ENCODE data around the gene PCSK6. TPM values are rescaled to one million over a fixed set of nuclear protein-coding genes. Genes with fewer than 3 reads are reported as not detected.

The PCSK6 gene
- total RNA-seq, 4 donors from 2014 or later: 9.7 to 20.5 (median 13.1) TPM

- DNase-seq (ENCODE audit: low spot score): no peak
- ATAC-seq (ENCODE audit: low FRiP score): no peak
Observed at GRCh38 chr15:101384276-101384675, 105.2 kb downstream of the PCSK6 start.

DNA sequence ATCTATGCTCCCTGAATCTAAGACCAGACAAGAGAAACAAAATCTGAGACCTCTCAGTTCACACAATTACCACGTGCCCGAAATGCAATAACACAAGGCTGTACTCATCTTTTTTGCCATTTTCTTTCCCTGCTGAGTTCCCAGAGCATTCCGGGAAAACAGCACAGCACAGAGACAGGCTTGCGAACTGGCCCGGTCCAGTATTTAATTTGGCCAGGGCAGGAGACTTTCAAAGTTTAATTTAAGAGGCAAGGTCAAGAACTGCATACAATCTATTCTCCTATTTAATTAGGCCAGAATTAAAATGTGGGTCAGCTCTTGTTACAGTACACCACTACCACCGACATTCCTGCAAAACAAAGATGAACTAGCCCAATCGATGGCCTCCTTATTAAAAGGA is 107.0 kb downstream of the PCSK6 start:
- ATAC-seq (ENCODE audit: low FRiP score) (no peak), DNase-seq (ENCODE audit: low spot score) (no peak)
- no peak for TF ChIP-seq CTCF (IDR thresholded peaks at IDR 0.05)

More at GRCh38 chr15:101384276-101384675, 105.2 kb downstream of the PCSK6 start:
- TF ChIP-seq CTCF (IDR thresholded peaks at IDR 0.05): no peak

DNA sequence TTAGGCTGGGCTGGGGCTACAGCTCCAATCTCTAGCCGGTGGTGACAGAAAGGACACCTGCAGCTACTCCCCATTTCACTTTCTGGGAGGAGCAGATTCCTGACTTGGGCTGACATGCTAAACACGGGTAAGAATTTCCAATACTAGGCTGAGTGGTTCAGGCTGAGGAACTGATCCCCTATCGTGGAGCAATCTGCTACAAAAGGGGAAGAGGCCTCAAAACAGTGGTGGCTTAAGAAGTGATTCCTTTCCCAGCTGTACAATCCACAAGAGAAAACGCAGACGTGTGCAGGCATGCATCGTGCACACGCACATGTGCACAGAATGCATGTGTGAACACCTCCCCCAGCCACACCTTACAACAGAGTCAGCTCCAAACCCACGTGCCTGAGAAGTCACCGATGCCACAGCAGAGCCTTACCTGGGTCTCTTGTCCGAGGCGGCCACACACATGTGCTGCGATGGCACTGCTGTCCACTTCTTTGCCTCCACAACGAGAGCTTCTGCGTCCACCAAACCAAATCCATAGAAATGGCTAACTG is 107.8 kb downstream of the PCSK6 start:
- DNase-seq (ENCODE audit: low spot score) (no peak), ATAC-seq (ENCODE audit: low FRiP score) (no peak)
- TF ChIP-seq CTCF (IDR thresholded peaks at IDR 0.05): no peak

- ATAC-seq (ENCODE audit: low FRiP score): no peak
- TF ChIP-seq CTCF (IDR thresholded peaks at IDR 0.05): no peak
- no peak for DNase-seq (ENCODE audit: low spot score)
Observed at GRCh38 chr15:101380146-101380545, 109.4 kb downstream of the PCSK6 start.

DNA sequence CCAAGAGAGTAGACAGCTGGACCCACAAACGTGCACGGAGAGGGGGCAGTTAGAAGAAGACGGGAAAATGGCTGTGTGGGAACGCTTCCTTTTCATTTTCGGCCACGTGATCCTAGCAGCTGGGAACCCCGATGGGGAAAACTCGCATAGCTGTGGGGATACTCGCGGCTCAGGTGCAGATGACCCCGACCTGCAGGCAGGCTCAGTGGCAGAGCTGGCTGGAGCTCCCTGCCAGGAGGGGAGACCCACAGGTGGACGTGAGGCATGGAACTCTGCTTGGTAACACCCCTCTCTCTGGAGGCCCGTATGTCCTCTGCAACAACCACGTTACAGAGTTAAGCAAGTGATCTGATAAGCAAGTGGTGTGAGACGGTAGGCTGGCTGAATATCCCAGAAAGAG is 109.9 kb downstream of the PCSK6 start:
- no peak for ATAC-seq (ENCODE audit: low FRiP score)
- TF ChIP-seq CTCF (IDR thresholded peaks at IDR 0.05): no peak
- no peak for DNase-seq (ENCODE audit: low spot score)

- TF ChIP-seq CTCF (IDR thresholded peaks at IDR 0.05): no peak
- DNase-seq (ENCODE audit: low spot score) (no peak), ATAC-seq (ENCODE audit: low FRiP score) (no peak)
Observed at GRCh38 chr15:101378879-101379278, 110.6 kb downstream of the PCSK6 start.

- no peak for TF ChIP-seq CTCF (IDR thresholded peaks at IDR 0.05)
- DNase-seq (ENCODE audit: low spot score) (no peak), ATAC-seq (ENCODE audit: low FRiP score) (no peak)
Observed at GRCh38 chr15:101378171-101378755, 111.2 kb downstream of the PCSK6 start.

Data from omental fat pad (tissue), 4 donors.